CD4-positive, alpha-beta T cell (primary cell): ENCODE measurements around the gene SMOC2. TPM values are rescaled to one million over a fixed set of nuclear protein-coding genes. Genes with fewer than 3 reads are reported as not detected.

Experiments used
- ATAC-seq: fragments of 200-7000 bp; cut with Tn5 transposase; one replicate; pipeline ENCODE4 v1.10.0; 2022; ENCODE audit warnings: mild to moderate bottlenecking; ENCODE audit not compliant: poor library complexity
- CTCF ChIA-PET: fragments of 350-600 bp; sonication (Branson Sonifier 250); formaldehyde crosslinking; loops from one replicate; lab custom pipeline; 2021; ENCODE audit warnings: antibody characterized with exemption, inconsistent platforms; lab: Charles Lee
- POLR2A ChIA-PET: fragments of 350-600 bp; sonication (Branson Sonifier 250); formaldehyde crosslinking; loops from one replicate; lab custom pipeline; 2021; ENCODE audit warnings: antibody characterized with exemption, inconsistent platforms; lab: Charles Lee
- DNase-seq, 14 experiments: peaks; one replicate each; pipeline ENCODE4 v3.0.0-alpha.2; 2013 to 2020; ENCODE audit warnings: mixed read lengths in 2 of 14
- H3K27ac ChIP-seq, 2 donors: one replicate each; pipeline versions ENCODE4 v1.5.1 to v1.7.0; 2013; ENCODE audit warnings: low read length in 2 of 2, low read depth in 1 of 2, mild to moderate bottlenecking in 1 of 2
- H3K27me3 ChIP-seq, 2 experiments: 1 replicate in 1 of 2; 2 replicates in 1 of 2; pipeline versions ENCODE4 v1.6.1 to v1.7.0; 2013; ENCODE audit warnings: low read length in 2 of 2, control low read depth in 1 of 2, mild to moderate bottlenecking in 1 of 2, moderate library complexity in 1 of 2; ENCODE audit not compliant: insufficient read depth in 2 of 2, control insufficient read depth in 1 of 2
- H3K36me3 ChIP-seq: one replicate; pipeline ENCODE4 v1.6.1; 2013; ENCODE audit warnings: low read length, control low read depth; ENCODE audit not compliant: insufficient read depth
- H3K4me1 ChIP-seq: one replicate; pipeline ENCODE4 v1.6.1; 2013; ENCODE audit warnings: low read length, control low read depth; ENCODE audit not compliant: insufficient read depth
- H3K4me3 ChIP-seq: one replicate; pipeline ENCODE4 v1.5.1; 2013; ENCODE audit warnings: mild to moderate bottlenecking, low read length, moderate library complexity
- H3K9me3 ChIP-seq, 2 experiments: 1 replicate in 1 of 2; 2 replicates in 1 of 2; pipeline versions ENCODE4 v1.6.1 to v1.7.0; 2013; ENCODE audit warnings: low read length in 2 of 2, mild to moderate bottlenecking in 2 of 2, control low read depth in 1 of 2, moderate library complexity in 1 of 2; ENCODE audit not compliant: control insufficient read depth in 1 of 2, insufficient read depth in 1 of 2
- H3K27ac Mint-ChIP-seq: one replicate; pipeline ENCODE4 v1.8.0; 2020; ENCODE audit warnings: mixed read lengths
- H3K27me3 Mint-ChIP-seq: one replicate; pipeline ENCODE4 v1.8.0; 2021; ENCODE audit warnings: mixed read lengths
- H3K36me3 Mint-ChIP-seq: one replicate; pipeline ENCODE4 v1.8.0; 2021; ENCODE audit warnings: low read depth, mixed read lengths
- H3K4me1 Mint-ChIP-seq: one replicate; pipeline ENCODE4 v1.8.0; 2021; ENCODE audit warnings: low read depth, mixed read lengths
- H3K4me3 Mint-ChIP-seq: one replicate; pipeline ENCODE4 v1.8.0; 2020; ENCODE audit warnings: mild to moderate bottlenecking, mixed read lengths
- H3K9me3 Mint-ChIP-seq: one replicate; pipeline ENCODE4 v1.8.0; 2020; ENCODE audit warnings: mixed read lengths
- CTCF ChIP-seq: fragments of 200-600 bp; IDR thresholded peaks from one replicate; pipeline ENCODE4 v1.8.0; 2022; ENCODE audit warnings: antibody characterized with exemption, mild to moderate bottlenecking
- intact Hi-C, 2 experiments: fragments of 100-400 bp; cut with DNase I in 1 of 2; cut with micrococcal nuclease in 1 of 2; formaldehyde crosslinking; loops; one replicate each; pipeline versions ENCODE4 v1.15.1 to v1.9.0; 2023 to 2025; cut with DNase I, micrococcal nuclease
- total RNA-seq, 174 experiments: library from RNA in 2 of 174; stranded (reverse) in 2 of 174; gene quantifications; one replicate each; pipeline ENCODE4 v1.2.3 and lab custom pipeline; 2021 to 2026

The SMOC2 gene
- total RNA-seq, 2 experiments from 2014 or later = not detected

DNA sequence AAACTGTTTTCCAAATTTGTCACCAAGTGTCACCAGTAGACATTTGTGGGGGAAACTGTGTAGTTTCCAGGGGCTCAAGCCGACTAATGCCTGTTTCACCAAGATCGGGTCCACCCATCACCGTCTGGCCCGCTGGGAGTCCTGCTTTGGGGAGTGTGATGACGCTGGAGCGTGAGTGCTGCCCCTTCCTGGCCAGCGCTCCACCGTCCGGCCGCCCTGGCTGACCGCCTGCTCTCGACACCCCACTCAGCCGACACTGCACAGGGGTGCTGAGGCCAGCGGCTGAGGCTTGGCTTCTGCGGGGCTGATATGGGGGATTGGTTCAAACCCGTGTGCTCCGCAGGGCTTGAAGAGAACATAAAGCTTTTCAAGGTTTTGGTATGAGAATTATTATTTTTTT, 160.1 kb downstream of the SMOC2 start:
- H3K9me3 ChIP-seq = peaks cover 0 to 7% of the 10 kb centered on the region in 2 experiments
- ATAC-seq (no peak), DNase-seq (no peak)
- Mint-ChIP-seq H3K4me3 (no peak overlapping the region), H3K36me3 (no peaks in the 10 kb centered on the region), H3K9me3 (no peaks in the 10 kb centered on the region), H3K4me1 (no peaks in the 10 kb centered on the region), H3K27me3 (peaks cover 11% of the 10 kb centered on the region), H3K27ac (no peak overlapping the region)
- no peaks in the 10 kb centered on the region for H3K4me1 ChIP-seq
- POLR2A ChIA-PET = no interaction called here
- no peak for TF ChIP-seq CTCF
- CTCF ChIA-PET = no interaction called here
- no peak overlapping the region for H3K27ac ChIP-seq
- H3K36me3 ChIP-seq = no peaks in the 10 kb centered on the region
- no peaks in the 10 kb centered on the region for H3K27me3 ChIP-seq
- intact Hi-C loops = no loop called here
- no peak overlapping the region for H3K4me3 ChIP-seq

DNA sequence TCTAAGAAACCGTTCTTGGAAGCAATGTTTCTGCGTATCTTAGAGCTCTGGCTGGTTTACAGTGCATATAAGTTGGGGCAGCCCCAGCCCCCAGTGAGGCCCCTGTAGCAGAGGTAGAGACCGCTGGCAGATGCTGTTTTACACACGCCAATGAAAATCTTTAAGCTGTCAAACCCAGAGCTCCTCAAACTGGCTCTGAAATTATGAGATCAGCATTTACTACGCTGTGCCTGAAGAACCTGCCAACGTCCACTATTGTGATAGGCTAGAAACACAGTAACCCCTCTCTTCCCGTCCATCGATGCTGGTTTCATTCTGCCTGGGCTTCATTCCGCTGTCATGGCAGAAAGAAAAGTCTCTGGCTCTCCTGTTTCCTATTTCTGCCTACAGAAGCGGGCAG, 160.6 kb downstream of the SMOC2 start:
- peaks cover 11% of the 10 kb centered on the region for H3K27me3 Mint-ChIP-seq
- H3K36me3 ChIP-seq = no peaks in the 10 kb centered on the region
- POLR2A ChIA-PET = no interaction called here
- DNase-seq (no peak), ATAC-seq (no peak)
- no peak for TF ChIP-seq CTCF
- peaks cover 0 to 7% of the 10 kb centered on the region in 2 experiments for H3K9me3 ChIP-seq
- no peak overlapping the region for H3K4me3 ChIP-seq
- H3K4me3 Mint-ChIP-seq = no peak overlapping the region
- no peaks in the 10 kb centered on the region for H3K27me3 ChIP-seq
- no peaks in the 10 kb centered on the region for H3K4me1 Mint-ChIP-seq
- no peak overlapping the region for H3K27ac ChIP-seq
- CTCF ChIA-PET = no interaction called here
- H3K36me3 Mint-ChIP-seq = no peaks in the 10 kb centered on the region
- no peak overlapping the region for H3K27ac Mint-ChIP-seq
- intact Hi-C loops = no loop called here
- no peaks in the 10 kb centered on the region for H3K4me1 ChIP-seq
- H3K9me3 Mint-ChIP-seq = no peaks in the 10 kb centered on the region

DNA sequence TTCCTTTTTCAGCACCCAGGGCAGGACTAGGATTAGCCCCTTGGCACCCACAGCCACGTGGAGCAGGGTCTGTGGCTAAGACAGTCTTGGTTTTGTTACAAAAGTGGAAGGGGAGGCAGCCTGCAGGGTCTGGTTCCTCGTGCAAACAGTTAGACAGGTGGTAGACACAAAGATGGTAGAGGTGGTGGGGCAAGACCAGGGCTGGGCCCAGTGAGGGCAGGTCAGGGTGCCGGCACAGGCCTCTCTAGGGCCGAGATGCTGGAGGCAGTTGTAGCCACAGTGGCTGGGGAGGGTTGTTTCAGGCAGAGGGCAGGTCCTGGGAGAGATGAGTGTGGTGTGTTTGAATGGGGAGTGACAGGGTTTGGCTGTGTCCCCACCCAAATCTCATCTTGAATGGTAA, 161.6 kb downstream of the SMOC2 start:
- H3K4me1 ChIP-seq = no peaks in the 10 kb centered on the region
- no peak overlapping the region for H3K4me3 ChIP-seq
- H3K4me3 Mint-ChIP-seq = no peak overlapping the region
- DNase-seq (no peak), ATAC-seq (no peak)
- no peaks in the 10 kb centered on the region for H3K9me3 Mint-ChIP-seq
- H3K4me1 Mint-ChIP-seq = no peaks in the 10 kb centered on the region
- no peaks in the 10 kb centered on the region for H3K27me3 ChIP-seq
- H3K36me3 Mint-ChIP-seq = no peaks in the 10 kb centered on the region
- ChIA-PET CTCF (no interaction called here), POLR2A (no interaction called here)
- intact Hi-C loops = no loop called here
- H3K27me3 Mint-ChIP-seq = peaks cover 11% of the 10 kb centered on the region
- peaks cover 0 to 7% of the 10 kb centered on the region in 2 experiments for H3K9me3 ChIP-seq
- H3K27ac ChIP-seq = no peak overlapping the region
- no peak overlapping the region for H3K27ac Mint-ChIP-seq
- TF ChIP-seq CTCF = no peak
- H3K36me3 ChIP-seq = no peaks in the 10 kb centered on the region
